NCI-H2196 (cell line): ENCODE results near the gene CFHR5.
"Not testable (repeated sequence)": the region's sequence is repeated elsewhere in the genome, so short reads cannot be mapped to it uniquely, and the experiment has no call there.

Experiments
- DNase-seq: peaks from one replicate; lab custom pipeline; 2025; ENCODE audit not compliant: unreplicated experiment; lab: John Stamatoyannopoulos, UW

The CFHR5 gene

GRCh38 chr1:197017558-197018146 lies 40.3 kb downstream of the CFHR5 start:
- no peak for DNase-seq

GRCh38 chr1:197021716-197022115 lies 44.4 kb downstream of the CFHR5 start:
- no peak for DNase-seq

DNA sequence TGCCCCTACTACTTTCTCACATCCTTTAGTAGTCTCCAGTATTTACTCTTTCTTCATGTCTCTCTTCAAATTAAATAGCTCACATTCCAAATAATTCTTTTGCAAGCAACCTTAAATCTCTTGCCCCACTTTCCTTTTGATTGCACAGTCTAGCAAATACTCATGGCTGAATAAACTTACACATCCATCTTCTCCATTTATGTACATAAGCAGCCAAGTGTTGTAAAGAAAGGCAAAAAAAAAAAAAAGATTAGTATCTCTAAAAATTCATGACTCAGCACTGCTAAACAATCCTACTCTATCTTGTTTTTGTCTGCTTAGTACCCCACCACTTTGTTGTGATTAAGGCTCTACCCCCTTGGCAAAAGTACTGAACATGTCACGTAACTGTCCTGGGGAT lies 47.1 kb downstream of the CFHR5 start:
- no peak for DNase-seq

GRCh38 chr1:197027359-197027758 lies 50.0 kb downstream of the CFHR5 start:
- no peak for DNase-seq

GRCh38 chr1:197029749-197030148 lies 52.4 kb downstream of the CFHR5 start:
- no peak for DNase-seq

- not testable (repeated sequence) for DNase-seq
Observed at GRCh38 chr1:197034631-197035339, 57.4 kb downstream of the CFHR5 start.

DNA sequence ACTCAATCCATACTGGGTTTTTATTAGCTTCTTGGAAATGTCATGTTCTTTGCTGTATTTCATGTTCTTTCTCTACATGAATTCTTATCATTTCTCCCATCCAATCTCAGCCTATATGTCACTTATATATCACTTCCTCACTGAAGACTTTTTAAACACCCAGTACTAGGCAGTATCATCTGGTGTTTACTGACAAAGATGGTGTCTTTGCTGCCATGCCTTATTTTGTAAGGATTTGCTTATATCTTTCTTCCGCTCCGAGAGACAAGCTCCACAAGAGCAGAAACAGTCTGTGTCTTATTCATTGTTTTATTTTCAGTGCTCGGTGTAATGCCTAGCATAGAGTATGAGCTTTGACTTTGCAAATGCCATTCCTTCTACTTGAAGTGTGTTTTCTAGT lies 59.5 kb downstream of the CFHR5 start:
- DNase-seq: no peak

GRCh38 chr1:197041486-197042353 lies 64.4 kb downstream of the CFHR5 start:
- DNase-seq: no peak

DNA sequence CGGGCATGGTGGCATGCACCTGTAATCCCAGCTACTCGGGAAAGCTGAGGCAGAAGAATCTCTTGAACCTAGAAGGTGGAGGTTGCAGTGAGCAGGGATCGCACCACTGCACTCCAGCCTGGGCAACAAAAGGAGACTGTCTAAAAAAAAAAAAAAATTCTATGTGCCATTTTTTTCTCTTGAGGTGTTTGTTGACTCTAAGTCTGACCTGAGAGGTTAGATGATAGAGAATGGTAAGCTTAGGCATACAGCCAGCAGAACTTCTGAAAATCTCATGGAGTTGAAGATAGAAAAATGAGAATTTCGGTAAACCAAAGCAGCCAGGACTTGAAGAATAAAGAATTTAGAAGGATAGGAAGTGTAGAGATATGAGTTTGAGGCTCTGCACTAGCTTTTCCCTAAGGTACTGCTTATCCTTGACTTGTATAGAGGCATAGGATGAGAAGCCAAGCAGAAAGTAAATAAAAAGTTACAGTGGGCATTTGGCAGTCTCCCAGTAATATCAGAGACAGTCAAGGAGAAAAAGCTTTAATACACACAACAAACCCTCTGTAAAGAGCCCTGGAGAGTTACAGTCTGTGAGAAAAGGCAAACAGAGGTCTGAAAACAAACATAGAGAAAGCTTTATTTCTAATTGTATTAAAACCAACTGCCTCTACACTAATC lies 65.5 kb downstream of the CFHR5 start:
- no peak for DNase-seq

GRCh38 chr1:197049100-197049499 lies 71.7 kb downstream of the CFHR5 start:
- no peak for DNase-seq
